ENCODE data around the gene SRP54.
"Not testable (repeated sequence)": the region's sequence is repeated elsewhere in the genome, so short reads cannot be mapped to it uniquely, and the experiment has no call there.

SRP54 gene

DNA sequence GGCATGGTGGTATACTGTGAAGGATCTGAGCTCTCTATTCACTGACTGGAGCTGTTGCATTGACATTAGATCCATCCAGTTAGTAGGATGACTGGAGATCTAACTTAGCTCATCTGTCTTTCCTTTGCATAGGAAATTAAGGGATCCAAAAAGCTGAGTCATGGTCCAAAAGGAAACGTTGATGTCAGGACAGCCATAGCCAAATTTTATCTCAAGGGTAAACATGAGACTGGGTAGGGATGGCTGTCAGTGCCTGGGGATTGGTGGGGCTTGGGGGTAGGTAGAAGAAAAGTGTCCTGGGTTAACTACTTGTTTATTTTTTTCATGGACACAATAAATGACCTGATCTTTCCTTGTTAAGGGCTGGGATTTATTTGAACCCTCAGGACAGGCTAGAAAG, 67.9 kb downstream of the SRP54 start:
- DNase-seq = no peak

DNA sequence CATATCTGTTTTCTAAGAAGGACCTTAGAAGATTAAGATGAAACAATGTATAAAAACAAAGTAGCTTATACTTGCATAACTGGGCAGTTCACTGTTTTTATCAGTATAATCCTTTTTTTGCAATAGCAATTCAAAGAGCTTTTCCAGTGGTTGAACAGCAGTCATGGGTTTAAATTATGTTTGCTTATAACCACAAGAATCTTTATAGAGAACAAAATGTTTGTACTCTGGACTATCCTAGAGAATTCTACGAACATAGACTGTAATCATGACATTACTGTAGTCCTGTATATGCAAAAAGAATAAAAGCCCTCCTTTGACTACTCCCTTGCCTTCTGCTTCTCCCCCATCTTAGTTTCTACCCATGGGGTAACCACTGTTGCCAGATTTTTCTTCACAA, 69.0 kb downstream of the SRP54 start:
- DNase-seq = no peak

DNA sequence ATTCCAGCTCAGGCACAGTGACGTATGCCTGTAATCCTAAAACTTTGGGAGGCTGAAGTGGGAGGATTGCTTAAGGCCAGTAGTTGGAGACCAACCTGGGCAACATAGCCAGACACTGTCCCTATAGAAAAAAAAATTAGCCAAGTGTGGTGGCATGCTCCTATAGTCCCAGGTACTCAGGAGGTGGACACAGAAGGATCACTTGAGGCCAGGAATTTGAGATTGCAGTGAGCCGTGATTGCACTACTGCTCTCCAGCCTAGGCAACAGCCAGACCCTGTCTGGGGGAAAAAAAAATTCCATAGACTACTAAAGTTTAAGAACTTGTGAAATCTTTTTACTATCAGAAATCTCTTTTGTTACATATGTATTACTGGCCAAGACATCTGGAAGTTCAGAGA, 69.8 kb downstream of the SRP54 start:
- DNase-seq = no peak

DNA sequence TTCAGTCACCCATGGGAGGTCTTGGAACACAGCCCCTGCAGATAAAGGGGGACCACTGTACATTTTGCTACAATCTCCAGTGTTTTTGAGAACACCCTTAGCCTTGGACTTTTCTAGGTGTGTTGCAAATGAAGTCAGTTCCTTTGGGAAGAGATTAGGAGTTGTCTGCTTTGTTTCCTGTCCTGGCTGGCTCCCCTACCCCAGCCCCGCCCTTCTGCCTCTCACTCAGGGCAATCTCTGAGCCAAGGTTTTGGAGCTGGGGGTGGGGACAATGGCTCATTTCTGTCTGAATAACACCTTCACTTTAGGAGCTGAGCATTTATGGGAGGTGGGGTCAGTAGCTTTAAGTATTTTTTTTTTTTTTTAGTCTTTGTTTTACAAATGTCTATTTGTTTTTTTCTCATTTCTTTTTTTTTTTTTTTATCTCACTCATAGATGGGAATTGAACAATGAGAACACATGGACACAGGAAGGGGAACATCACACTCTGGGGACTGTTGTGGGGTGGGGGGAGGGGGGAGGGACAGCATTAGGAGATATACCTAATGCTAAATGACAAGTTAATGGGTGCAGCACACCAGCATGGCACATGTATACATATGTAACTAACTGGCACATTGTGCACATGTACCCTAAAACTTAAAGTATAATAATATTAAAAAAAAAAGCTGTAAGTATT, 78.5 kb downstream of the SRP54 start:
- not testable (repeated sequence) for DNase-seq

DNA sequence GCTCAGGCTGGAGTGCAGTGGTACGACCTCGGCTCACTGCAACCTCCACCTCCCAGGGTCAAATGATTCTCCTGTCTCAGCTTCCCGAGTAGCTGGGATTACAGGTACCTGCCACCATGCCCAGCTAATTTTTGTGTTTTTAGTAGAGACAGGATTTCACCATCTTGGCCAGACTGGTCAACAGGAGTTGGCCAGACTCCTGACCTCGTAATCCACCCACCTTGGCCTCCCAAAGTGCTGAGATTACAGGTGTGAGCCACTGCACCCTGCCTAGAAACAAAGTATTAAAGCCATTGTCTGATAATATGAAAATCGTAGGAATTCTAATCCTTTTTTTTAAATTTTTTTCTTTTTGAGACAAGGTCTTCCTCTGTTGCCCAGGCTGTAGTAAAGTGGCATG, 82.9 kb downstream of the SRP54 start:
- DNase-seq = not testable (repeated sequence)

DNA sequence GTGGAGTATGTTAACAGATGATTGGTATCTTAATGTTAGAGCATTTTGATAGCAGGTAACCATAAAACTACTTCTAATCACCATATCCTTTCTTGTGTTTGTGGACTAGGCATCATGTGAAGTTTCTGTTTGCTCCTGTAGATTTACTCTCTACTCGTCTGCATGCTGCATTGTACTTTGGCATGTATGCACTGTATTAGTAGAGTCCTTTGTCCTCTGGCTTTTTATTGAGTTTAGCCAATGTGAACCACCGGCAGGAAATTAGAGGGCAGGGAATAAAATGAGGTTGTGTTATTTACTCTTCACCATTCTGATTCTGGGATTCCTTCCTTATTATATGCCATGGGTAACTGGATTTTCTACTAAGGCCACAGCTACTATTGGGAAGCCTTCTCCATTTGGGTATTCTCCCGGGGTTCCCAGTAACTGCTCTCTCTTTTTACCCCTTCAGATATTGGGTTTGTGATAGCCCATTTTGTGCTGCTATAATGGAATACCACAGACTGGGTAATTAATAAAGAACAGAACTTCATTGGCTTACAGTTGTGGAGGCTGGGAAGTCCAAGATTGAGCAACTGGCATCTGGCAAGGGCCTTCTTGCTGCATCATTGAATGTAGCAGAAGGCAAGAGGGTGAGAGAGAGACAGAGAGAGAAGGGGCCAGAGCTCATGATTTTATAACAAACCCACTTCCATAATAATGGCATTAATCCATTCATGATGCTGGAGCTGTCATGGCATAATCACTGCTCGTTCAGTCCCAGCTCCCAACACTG, 85.6 kb downstream of the SRP54 start:
- DNase-seq = no peak

DNA sequence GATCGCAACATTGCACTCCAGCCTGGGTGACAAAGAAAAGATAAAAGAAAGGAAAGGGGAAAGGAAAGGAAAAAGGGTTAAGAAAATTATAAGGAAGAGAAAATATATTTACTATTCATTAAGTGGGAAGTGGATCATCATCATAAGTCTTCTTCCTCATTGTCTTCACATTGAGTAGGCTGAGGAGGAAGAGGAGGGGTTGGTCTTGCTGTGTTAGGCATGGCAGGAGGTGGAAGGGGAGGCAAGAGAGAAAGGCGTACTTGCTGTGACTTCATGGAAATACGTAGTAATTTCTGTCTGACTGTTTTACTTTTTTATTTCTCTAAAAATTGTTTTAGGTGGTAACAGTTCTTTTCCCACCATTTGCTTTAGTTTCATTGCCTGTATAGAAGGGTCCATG, 89.4 kb downstream of the SRP54 start:
- DNase-seq = no peak

DNA sequence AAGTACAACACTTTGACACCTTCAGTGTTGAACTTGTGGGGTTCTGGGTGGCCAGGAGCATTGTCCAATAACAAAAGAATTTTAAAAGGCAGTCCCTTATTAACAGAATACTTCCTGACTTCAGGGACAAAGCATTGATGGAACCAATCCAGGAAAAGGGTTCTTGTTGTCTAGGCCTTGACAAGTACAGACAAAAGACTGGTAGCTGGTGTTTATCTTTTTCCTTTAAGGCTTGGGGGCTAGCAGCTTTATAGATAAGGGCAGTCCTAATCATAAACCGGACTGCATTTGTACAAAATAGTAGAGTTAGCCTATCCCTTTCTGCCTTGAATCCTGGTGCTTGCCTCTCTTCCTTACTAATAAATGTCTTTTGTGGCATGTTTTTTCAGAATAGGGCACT, 90.7 kb downstream of the SRP54 start:
- DNase-seq = no peak

DNA sequence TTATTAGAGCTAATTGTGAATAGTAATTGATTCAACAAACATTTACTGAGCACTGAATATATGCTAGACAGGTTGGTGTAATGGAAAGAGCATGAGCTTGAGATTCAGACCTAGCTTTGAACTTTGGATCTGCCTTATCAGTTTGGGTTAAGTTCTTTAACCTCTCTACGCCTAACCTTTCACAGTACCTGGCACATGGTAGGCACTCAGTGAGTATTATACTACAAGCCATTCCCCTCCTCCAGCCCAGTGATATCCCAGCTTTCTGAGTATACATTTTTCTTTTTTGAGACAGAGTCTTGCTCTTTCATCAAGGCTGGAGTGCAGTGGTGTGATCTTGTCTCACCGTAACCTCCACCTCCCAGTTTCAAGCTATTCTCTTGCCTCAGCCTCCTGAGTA, 95.3 kb downstream of the SRP54 start:
- no peak for DNase-seq
